Measurements from ENCODE around the gene ISOC2. TPM values are rescaled to one million over a fixed set of nuclear protein-coding genes. Genes with fewer than 3 reads are reported as not detected.

ISOC2 gene
- total and polyA plus RNA-seq, 9 of the 15 experiments (the other 6 are each of a cell fraction or from before 2014, with no cell fraction given), result 1.2 to 229 (median 58.3) TPM

DNA sequence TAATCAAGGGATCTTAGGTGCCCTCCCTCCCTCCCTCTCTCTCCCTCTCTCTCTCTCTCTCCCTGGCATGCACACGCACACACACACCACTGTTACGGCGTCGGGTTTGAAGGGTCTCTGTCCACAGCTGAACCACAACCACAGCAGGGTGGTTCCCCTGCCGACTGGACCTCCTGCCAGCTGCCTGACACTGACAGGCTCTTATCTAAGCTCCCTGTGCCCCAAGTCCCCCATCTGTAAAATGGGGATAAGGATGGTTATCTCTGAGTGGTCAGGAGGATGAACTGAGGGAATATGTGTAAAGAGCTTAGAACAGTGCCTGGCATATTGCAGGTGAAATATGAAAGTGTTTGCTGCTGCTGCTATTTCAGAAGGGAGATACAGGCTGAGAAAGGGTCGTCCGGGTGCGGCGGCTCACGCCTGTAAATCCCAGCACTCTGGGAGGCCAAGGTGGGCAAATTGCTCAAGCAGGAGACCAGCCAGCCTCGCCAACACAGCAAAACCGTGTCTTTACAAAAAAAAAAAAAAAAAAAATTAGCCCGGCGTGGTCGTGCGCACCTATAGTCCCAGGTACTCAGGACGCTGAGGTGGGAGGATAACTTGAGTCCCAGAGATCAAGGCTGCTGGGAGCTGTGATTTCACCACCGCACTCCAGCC is 17.5 kb downstream of the ISOC2 start:
- peaks cover 6 to 32% of the 10 kb centered on the region in 2 experiments for H3K27me3 ChIP-seq (ENCODE audit: control insufficient read depth in 2 of 2, insufficient read depth in 2 of 2, low read length in 2 of 2)
- no TSS peak for BruUV-seq (replicated peaks)
- TF ChIP-seq TEAD4 (IDR thresholded peaks at IDR 0.05; ENCODE audit: low read length), result peak; percentile 82
- TF ChIP-seq TEAD4 (CRISPR knock-in tag; IDR thresholded peaks at IDR 0.05; ENCODE audit: borderline replicate concordance), result no peak
- peak; percentile 33; the same call in 1 of the 2 replicates for TF ChIP-seq DPF2 (IDR thresholded peaks at IDR 0.05)
- no peak for TF ChIP-seq NCOA6 (IDR thresholded peaks at IDR 0.05)
- TF ChIP-seq CREB3 (tag; conservative IDR thresholded peaks at IDR 0.05; ENCODE audit: low read depth), result no peak
- no peak for TF ChIP-seq STAT5A (IDR thresholded peaks at IDR 0.05; ENCODE audit: borderline replicate concordance, low read length)
- 0 out of 2 replicates have a peak, but pooled peaks have one; percentile 17 for TF ChIP-seq SMARCA4 (IDR thresholded peaks at IDR 0.05)
- no peak for TF ChIP-seq HDAC6 (IDR thresholded peaks at IDR 0.05; ENCODE audit: low read depth, low read length)
- no peak for TF ChIP-seq ATF2 (CRISPR knock-in tag; IDR thresholded peaks at IDR 0.05)
- TF ChIP-seq, protein P1, sequence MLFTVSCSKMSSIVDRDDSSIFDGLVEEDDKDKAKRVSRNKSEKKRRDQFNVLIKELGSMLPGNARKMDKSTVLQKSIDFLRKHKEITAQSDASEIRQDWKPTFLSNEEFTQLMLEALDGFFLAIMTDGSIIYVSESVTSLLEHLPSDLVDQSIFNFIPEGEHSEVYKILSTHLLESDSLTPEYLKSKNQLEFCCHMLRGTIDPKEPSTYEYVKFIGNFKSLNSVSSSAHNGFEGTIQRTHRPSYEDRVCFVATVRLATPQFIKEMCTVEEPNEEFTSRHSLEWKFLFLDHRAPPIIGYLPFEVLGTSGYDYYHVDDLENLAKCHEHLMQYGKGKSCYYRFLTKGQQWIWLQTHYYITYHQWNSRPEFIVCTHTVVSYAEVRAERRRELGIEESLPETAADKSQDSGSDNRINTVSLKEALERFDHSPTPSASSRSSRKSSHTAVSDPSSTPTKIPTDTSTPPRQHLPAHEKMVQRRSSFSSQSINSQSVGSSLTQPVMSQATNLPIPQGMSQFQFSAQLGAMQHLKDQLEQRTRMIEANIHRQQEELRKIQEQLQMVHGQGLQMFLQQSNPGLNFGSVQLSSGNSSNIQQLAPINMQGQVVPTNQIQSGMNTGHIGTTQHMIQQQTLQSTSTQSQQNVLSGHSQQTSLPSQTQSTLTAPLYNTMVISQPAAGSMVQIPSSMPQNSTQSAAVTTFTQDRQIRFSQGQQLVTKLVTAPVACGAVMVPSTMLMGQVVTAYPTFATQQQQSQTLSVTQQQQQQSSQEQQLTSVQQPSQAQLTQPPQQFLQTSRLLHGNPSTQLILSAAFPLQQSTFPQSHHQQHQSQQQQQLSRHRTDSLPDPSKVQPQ (CRISPR knock-in tag; IDR thresholded peaks at IDR 0.05; ENCODE audit: borderline replicate concordance), result no peak
- TF ChIP-seq ZZZ3 (IDR thresholded peaks at IDR 0.05), result no peak
- no peak for TF ChIP-seq MYC (IDR thresholded peaks at IDR 0.05; ENCODE audit: low read depth, low read length)
- TF ChIP-seq MYC (CRISPR knock-in tag; IDR thresholded peaks at IDR 0.05; ENCODE audit: borderline replicate concordance, low read depth), result no peak
- TF ChIP-seq PURB (CRISPR knock-in tag; IDR thresholded peaks at IDR 0.05; ENCODE audit: low read depth), result no peak
- peak in 1 of 2 experiments; percentile 63; a peak in 1 of 4 replicates for TF ChIP-seq TRIM24 (IDR thresholded peaks at IDR 0.05)
- no peak for TF ChIP-seq SP1 (CRISPR knock-in tag; IDR thresholded peaks at IDR 0.05)
- peak; percentile 36; the same call in 1 of the 2 replicates for TF ChIP-seq NFIC (IDR thresholded peaks at IDR 0.05)
- no peak for TF ChIP-seq ZKSCAN1 (IDR thresholded peaks at IDR 0.05; ENCODE audit: low read depth, low read length)

More for the DNA sequence above, 17.5 kb downstream of the ISOC2 start:
- peaks cover 6% of the 10 kb centered on the region; the same call in 1 of the 2 replicates for H4K20me1 ChIP-seq (replicated peaks; ENCODE audit: control insufficient read depth, insufficient read depth, low read length)
- H3K4me1 ChIP-seq (replicated peaks in 1 of 2; ENCODE audit: control insufficient read depth in 2 of 2, insufficient read depth in 2 of 2, low read length in 2 of 2), result peaks cover 21 to 65% of the 10 kb centered on the region in 2 experiments
- no peak for ATAC-seq
- no peak for FAIRE-seq
- H3K27ac ChIP-seq (ENCODE audit: extremely low read depth, low read depth, low read length), result no peak overlapping the region
- H3K9me1 ChIP-seq (ENCODE audit: control insufficient read depth, insufficient read depth, low read length), result no peaks in the 10 kb centered on the region
- intact Hi-C loops (cut with micrococcal nuclease) (no loop called here), in situ Hi-C loops (cut with MboI) (loop anchor here (25.0 kb wide), 1 partner anchor 782 kb away; the partner anchor contains the start of gene LILRB4)
- no peak overlapping the region for H3K4me3 ChIP-seq
- H2AFZ ChIP-seq (ENCODE audit: low read depth, low read length), result no peak overlapping the region
- CTCF ChIA-PET (ENCODE audit: low intra/inter-chr PET ratio), result no interaction called here
- 8% methylated on average over 17 of the region's 18 CpGs for WGBS (ENCODE audit: insufficient coverage, low coverage, missing lambda C conversion rate)
- DNase-seq (ENCODE audit: extremely low read depth in 1 of 4, low spot score in 3 of 4), result peak; percentile 46 to 54 (median 52)
- peak overlapping the region in 1 of 2 experiments; percentile 42; a peak in 1 of 4 replicates for H3K9ac ChIP-seq (ENCODE audit: insufficient read depth in 1 of 2, low read depth in 2 of 2, low read length in 2 of 2)
- no peaks in the 10 kb centered on the region for H3K9me3 ChIP-seq (replicated peaks; ENCODE audit: control insufficient read depth, insufficient read depth, low read depth, low read length)
- peak overlapping the region; percentile 53; the same call in 1 of the 2 replicates for H3K4me2 ChIP-seq (ENCODE audit: insufficient read depth, low read length)
- H3K36me3 ChIP-seq (ENCODE audit: control insufficient read depth, insufficient read depth, low read length), result no peaks in the 10 kb centered on the region
- H3K79me2 ChIP-seq (ENCODE audit: control insufficient read depth, insufficient read depth, low read length), result no peaks in the 10 kb centered on the region
- POLR2A ChIA-PET, result interaction anchor here (0.5 to 1.3 kb wide), 4 partner anchors 9 to 166 kb away, joined by 3 to 5 read pairs (median 4); partner anchors contain the start of gene KMT5C
